Mucosa of descending colon (tissue), 3 donors: Measurements from ENCODE around the gene PARD3B. TPM values are rescaled to one million over a fixed set of nuclear protein-coding genes. Genes with fewer than 3 reads are reported as not detected.

Source experiments
- ATAC-seq: fragments of 200-7000 bp; cut with Tn5 transposase; one replicate; pipeline ENCODE4 v1.9.1; 2020; ENCODE audit warnings: mild to moderate bottlenecking, moderate library complexity
- DNase-seq, 3 donors: peaks; one replicate each; pipeline ENCODE4 v3.0.0-alpha.2; 2020
- H3K36me3 ChIP-seq: fragments of 200-600 bp; one replicate; pipeline ENCODE4 v1.8.0; 2021; ENCODE audit warnings: low read depth, mild to moderate bottlenecking
- H3K4me1 ChIP-seq: fragments of 200-600 bp; one replicate; pipeline ENCODE4 v1.8.0; 2021; ENCODE audit warnings: low read depth, mild to moderate bottlenecking
- H3K4me3 ChIP-seq: fragments of 200-600 bp; one replicate; pipeline ENCODE4 v1.8.0; 2021; ENCODE audit warnings: mild to moderate bottlenecking
- H3K9me3 ChIP-seq: fragments of 200-600 bp; one replicate; pipeline ENCODE4 v1.8.0; 2021; ENCODE audit warnings: mild to moderate bottlenecking
- intact Hi-C, 2 donors: fragments of 100-400 bp; cut with DNase I in 1 of 2; cut with micrococcal nuclease in 1 of 2; formaldehyde crosslinking; loops; one replicate each; pipeline versions ENCODE4 v1.11.0 to v1.11.1; 2022; cut with DNase I, micrococcal nuclease
- total RNA-seq, 3 donors: library from RNA; stranded (reverse); fragmentation: NEBNext Ultra II Directional in 2 of 3; extraction: Animal tissue kit (Norgen Biotek cat#: 25700) in 2 of 3; gene quantifications; one replicate each; pipeline versions ENCODE4 v1.2.1 to v1.2.4, GENCODE V29; 2021 to 2023
- TF ChIP-seq, protein P1 (sequence below): fragments of 200-600 bp; IDR thresholded peaks from one replicate; pipeline ENCODE4 v1.8.0; 2022; ENCODE audit warnings: antibody characterized with exemption, mild to moderate bottlenecking
- donor health status: DM: no; HTN: no; CAD: no; lungs with moderate emphysema.
- donor health status: DM: no; HTN: no; CAD: no.
- donor health status: DM: no; HTN: yes; CAD: no.

The PARD3B gene
- total RNA-seq, 3 donors from 2014 or later: 21.1 to 56.8 (median 44.0) TPM

- intact Hi-C loops: no loop called here
- Histone ChIP-seq H3K36me3 (no peaks in the 10 kb centered on the region), H3K4me3 (no peak overlapping the region), H3K9me3 (no peaks in the 10 kb centered on the region), H3K4me1 (no peaks in the 10 kb centered on the region)
- TF ChIP-seq, protein P1, sequence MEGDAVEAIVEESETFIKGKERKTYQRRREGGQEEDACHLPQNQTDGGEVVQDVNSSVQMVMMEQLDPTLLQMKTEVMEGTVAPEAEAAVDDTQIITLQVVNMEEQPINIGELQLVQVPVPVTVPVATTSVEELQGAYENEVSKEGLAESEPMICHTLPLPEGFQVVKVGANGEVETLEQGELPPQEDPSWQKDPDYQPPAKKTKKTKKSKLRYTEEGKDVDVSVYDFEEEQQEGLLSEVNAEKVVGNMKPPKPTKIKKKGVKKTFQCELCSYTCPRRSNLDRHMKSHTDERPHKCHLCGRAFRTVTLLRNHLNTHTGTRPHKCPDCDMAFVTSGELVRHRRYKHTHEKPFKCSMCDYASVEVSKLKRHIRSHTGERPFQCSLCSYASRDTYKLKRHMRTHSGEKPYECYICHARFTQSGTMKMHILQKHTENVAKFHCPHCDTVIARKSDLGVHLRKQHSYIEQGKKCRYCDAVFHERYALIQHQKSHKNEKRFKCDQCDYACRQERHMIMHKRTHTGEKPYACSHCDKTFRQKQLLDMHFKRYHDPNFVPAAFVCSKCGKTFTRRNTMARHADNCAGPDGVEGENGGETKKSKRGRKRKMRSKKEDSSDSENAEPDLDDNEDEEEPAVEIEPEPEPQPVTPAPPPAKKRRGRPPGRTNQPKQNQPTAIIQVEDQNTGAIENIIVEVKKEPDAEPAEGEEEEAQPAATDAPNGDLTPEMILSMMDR: no peak
- DNase-seq (no peak), ATAC-seq (no peak)
Measured at GRCh38 chr2:205375461-205376448, 830.5 kb downstream of the PARD3B start.

DNA sequence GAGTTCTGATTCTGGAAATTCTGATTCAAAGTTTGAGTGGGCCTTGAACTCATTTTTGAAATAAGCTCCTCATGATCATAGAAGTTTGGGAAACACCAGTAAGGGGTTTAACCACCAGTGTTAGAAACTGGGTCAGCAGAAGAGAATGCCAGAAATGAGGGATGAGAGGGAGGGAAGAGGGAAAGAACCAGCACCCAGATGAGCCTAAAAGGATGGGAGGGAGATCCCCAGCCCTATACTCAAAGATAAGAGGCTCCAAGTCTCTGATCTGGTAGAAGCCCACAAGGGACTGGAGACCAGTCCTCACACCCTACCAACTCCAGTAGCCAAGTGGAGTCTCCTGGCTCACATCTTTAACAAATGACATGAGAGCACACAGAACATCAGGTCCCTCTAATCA is 832.0 kb downstream of the PARD3B start:
- H3K9me3 ChIP-seq: no peaks in the 10 kb centered on the region
- H3K4me3 ChIP-seq: no peak overlapping the region
- ATAC-seq (no peak), DNase-seq (no peak)
- H3K4me1 ChIP-seq: no peaks in the 10 kb centered on the region
- intact Hi-C loops: no loop called here
- no peaks in the 10 kb centered on the region for H3K36me3 ChIP-seq
- TF ChIP-seq, protein P1: no peak

DNA sequence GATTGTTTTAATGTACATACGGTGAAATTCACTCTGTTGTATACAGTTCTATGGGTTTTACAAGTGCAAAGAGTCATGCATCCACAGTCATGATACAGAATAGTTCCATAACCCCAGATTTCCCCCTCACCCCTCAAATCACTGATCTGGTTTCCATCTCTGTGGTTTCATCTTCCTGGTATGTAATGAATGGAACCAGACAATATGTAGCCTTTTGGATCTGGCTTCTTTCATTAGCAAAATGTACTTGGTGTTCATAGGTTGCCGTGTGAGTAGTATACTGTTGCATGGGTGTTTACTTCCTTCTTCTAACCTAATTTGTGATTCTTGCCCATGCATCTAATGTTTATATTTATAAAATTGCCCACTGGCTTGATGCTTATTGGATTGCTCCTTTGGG is 838.3 kb downstream of the PARD3B start:
- ATAC-seq: no peak

DNA sequence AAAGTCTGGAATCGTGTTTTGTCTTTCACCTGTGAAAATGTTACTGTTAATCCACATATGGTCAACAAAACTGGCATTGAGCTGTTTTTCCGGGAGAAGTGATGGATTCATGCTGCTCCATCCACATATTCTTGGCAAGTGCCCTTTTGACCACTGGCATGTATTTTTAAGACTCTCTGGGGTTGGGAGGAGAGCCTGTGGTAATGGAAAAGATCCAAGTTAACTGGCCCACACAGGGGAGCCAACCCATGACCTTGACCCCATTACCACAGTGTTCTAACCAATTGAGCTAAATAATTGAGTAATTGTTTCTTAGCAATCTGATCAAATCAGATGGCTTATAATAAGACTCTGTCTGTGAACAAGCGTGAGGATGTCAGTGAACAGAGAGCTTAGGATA is 840.8 kb downstream of the PARD3B start:
- no peak overlapping the region for H3K4me3 ChIP-seq
- intact Hi-C loops: no loop called here
- DNase-seq (no peak), ATAC-seq (no peak)
- H3K36me3 ChIP-seq: no peaks in the 10 kb centered on the region
- H3K9me3 ChIP-seq: no peaks in the 10 kb centered on the region
- H3K4me1 ChIP-seq: no peaks in the 10 kb centered on the region
- TF ChIP-seq, protein P1: no peak

More for the DNA sequence above, 838.3 kb downstream of the PARD3B start:
- no peaks in the 10 kb centered on the region for H3K9me3 ChIP-seq
- no peaks in the 10 kb centered on the region for H3K4me1 ChIP-seq
- no peak for DNase-seq
- no peak overlapping the region for H3K4me3 ChIP-seq
- TF ChIP-seq, protein P1: no peak
- intact Hi-C loops: no loop called here
- no peaks in the 10 kb centered on the region for H3K36me3 ChIP-seq

GRCh38 chr2:205387350-205388055 is 842.2 kb downstream of the PARD3B start:
- intact Hi-C loops: no loop called here
- Histone ChIP-seq H3K9me3 (no peaks in the 10 kb centered on the region), H3K4me3 (no peak overlapping the region), H3K36me3 (no peaks in the 10 kb centered on the region), H3K4me1 (no peaks in the 10 kb centered on the region)
- TF ChIP-seq, protein P1: no peak
- DNase-seq: no peak
- ATAC-seq: no peak
